Measurements from ENCODE around the gene FBXW8.

Gene FBXW8

DNA sequence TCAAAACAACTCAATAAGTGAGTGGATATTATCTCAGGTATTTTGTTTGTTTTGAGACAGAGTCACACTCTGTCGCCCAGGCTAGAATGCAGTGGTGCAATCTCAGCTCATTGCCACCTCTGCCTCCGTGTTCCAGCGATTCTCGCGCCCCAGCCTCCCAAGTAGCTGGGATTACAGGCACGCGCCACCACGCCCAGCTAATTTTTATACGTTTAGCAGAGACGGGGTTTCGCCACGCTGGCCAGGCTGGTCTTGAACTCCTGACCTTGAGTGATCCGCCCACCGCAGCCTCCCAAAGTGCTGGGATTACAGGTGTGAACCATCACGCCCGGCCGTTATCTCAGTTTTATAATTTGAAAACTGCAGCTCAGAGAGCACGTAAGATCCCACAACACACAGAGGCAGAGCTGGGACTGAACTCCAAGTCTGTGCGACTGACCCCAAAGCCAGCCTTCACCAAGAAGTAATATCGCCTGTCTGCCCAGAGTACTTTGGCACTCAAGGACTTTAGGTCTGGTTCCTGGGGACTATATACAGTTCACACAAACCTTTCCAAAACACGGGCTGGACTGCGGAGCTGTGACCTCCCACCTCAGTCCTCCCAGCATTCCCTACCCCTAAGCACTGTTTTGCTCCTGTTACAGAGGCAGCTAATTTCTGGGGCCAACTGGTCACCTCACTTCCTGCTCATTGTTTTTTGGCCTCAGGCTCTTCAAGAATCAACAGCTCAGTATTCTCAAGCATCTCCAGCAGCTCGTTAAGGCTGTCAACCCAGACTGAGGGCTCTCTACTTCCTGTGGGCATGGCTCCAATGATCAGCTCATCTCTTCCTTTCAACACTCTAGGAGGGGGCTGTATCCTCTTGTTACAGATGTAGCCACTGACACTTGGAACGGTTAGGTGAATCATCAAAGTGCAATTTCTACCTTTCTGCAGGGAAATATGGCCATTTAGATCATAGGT, 165.9 kb downstream of the FBXW8 start:
- no peak for DNase-seq (ENCODE audit: low read depth in 2 of 2)

DNA sequence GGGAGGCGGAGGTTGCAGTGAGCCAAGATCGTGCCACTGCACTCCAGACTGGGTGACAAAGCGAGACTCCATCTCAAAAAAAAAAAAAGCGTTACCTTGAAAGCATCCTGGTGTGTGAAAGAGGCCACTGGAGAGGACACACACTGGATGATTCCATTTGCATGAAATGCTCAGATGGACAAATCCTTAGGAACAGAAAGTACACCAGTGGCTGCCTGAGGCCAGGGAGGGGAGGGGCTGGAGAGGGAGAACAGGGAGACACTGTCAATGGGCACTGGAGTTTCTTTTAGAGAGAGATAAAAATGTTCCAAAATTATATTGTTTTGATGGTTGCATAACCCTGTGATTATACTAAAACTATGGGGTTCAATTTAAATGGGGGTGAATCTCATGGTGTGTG, 168.7 kb downstream of the FBXW8 start:
- no peak for DNase-seq (ENCODE audit: low read depth in 2 of 2)

DNA sequence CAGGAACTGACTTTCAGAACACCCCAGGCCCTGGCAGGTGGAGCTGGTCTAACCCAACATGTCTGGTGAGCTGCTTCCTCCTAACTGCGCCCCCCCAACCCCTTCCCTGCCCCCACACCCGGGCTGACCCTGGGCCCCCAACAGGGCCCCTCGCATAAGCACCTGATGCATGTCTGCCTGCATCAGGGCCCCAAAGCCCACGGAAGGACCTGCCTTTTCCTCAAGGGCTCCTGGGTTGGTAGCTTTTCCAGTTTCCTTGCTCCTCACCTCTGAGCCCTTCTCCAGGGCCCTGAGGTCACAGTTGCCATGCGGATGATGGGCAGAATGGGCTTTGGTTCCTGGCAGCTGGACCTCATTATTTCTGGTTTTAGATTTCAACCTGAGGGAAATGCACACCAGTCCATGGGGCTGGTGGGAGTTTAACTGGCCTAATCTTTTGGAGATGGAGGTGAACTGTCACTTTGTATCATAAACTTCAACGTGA, 170.0 kb downstream of the FBXW8 start:
- no peak for DNase-seq (ENCODE audit: low read depth in 2 of 2)
